CD4-positive, alpha-beta memory T cell (primary cell): ENCODE data around the gene G6PC3. TPM values are rescaled to one million over a fixed set of nuclear protein-coding genes. Genes with fewer than 3 reads are reported as not detected.

ENCODE experiments used
- CTCF ChIA-PET: fragments of 350-600 bp; sonication (Branson Sonifier 250); formaldehyde crosslinking; loops from one replicate; lab custom pipeline; 2021; ENCODE audit warnings: inconsistent platforms; ENCODE audit not compliant: partially characterized antibody; lab: Charles Lee
- POLR2A ChIA-PET: fragments of 350-600 bp; sonication (Branson Sonifier 250); formaldehyde crosslinking; loops from one replicate; lab custom pipeline; 2021; ENCODE audit not compliant: partially characterized antibody; lab: Charles Lee
- DNase-seq, 5 donors: peaks; one replicate each; pipeline versions ENCODE4 v3.0.0 to v3.0.0-alpha.2; 2020 to 2022; ENCODE audit warnings: mixed read lengths in 1 of 5
- H3K27ac ChIP-seq: one replicate; pipeline ENCODE4 v1.7.0; 2013; ENCODE audit warnings: low read depth, low read length
- H3K27me3 ChIP-seq: 2 replicates; pipeline ENCODE4 v1.7.0; 2013; ENCODE audit warnings: mild to moderate bottlenecking, low read length, moderate library complexity; ENCODE audit not compliant: insufficient read depth
- H3K36me3 ChIP-seq: 2 replicates; pipeline ENCODE4 v1.7.0; 2013; ENCODE audit warnings: mild to moderate bottlenecking, low read length, moderate library complexity; ENCODE audit not compliant: insufficient read depth
- H3K4me1 ChIP-seq: 2 replicates; pipeline ENCODE4 v1.7.0; 2013; ENCODE audit warnings: mild to moderate bottlenecking, low read length, moderate library complexity; ENCODE audit not compliant: insufficient read depth
- H3K4me3 ChIP-seq, 2 donors: one replicate each; pipeline ENCODE4 v1.7.0; 2013; ENCODE audit warnings: low read length in 2 of 2, mild to moderate bottlenecking in 1 of 2
- H3K9me3 ChIP-seq, 2 donors: one replicate each; pipeline ENCODE4 v1.7.0; 2013; ENCODE audit warnings: low read length in 2 of 2, control low read depth in 1 of 2; ENCODE audit not compliant: control insufficient read depth in 1 of 2
- H3K27ac Mint-ChIP-seq, 7 donors: one replicate each; pipeline ENCODE4 v1.8.0; 2020 to 2021; ENCODE audit warnings: mixed read lengths in 7 of 7, mild to moderate bottlenecking in 6 of 7, inconsistent platforms in 3 of 7, moderate library complexity in 3 of 7
- H3K27me3 Mint-ChIP-seq, 2 donors: one replicate each; pipeline ENCODE4 v1.8.0; 2020 to 2021; ENCODE audit warnings: mixed read lengths in 2 of 2
- H3K36me3 Mint-ChIP-seq, 2 donors: one replicate each; pipeline ENCODE4 v1.8.0; 2020 to 2021; ENCODE audit warnings: mixed read lengths in 2 of 2, inconsistent platforms in 1 of 2, mild to moderate bottlenecking in 1 of 2
- H3K4me1 Mint-ChIP-seq, 4 donors: one replicate each; pipeline ENCODE4 v1.8.0; 2020 to 2021; ENCODE audit warnings: mixed read lengths in 4 of 4, mild to moderate bottlenecking in 1 of 4
- H3K4me3 Mint-ChIP-seq, 8 donors: one replicate each; pipeline ENCODE4 v1.8.0; 2020 to 2021; ENCODE audit warnings: mixed read lengths in 8 of 8, mild to moderate bottlenecking in 7 of 8, moderate library complexity in 6 of 8, inconsistent platforms in 3 of 8
- H3K9me3 Mint-ChIP-seq, 8 donors: one replicate each; pipeline ENCODE4 v1.8.0; 2020 to 2021; ENCODE audit warnings: mixed read lengths in 8 of 8, mild to moderate bottlenecking in 5 of 8, inconsistent platforms in 3 of 8, moderate library complexity in 1 of 8
- intact Hi-C: fragments of 100-400 bp; cut with micrococcal nuclease; formaldehyde crosslinking; loops from one replicate; pipeline ENCODE4 v1.15.1; 2023
- polyA plus RNA-seq, 2 donors: library from polyadenylated mRNA; unstranded; fragments of 300-500 nt; fragmentation: Illumina TruSeq; gene quantifications; one replicate each; pipeline ENCODE4 v1.2.3, GENCODE V29; 2021
- total RNA-seq, 2 experiments: library from RNA; stranded (reverse); gene quantifications; one replicate each; pipeline ENCODE4 v1.2.3, GENCODE V29; 2021

G6PC3 gene
- total and polyA plus RNA-seq, 4 experiments from 2014 or later, result 10.6 to 17.9 (median 13.7) TPM

DNA sequence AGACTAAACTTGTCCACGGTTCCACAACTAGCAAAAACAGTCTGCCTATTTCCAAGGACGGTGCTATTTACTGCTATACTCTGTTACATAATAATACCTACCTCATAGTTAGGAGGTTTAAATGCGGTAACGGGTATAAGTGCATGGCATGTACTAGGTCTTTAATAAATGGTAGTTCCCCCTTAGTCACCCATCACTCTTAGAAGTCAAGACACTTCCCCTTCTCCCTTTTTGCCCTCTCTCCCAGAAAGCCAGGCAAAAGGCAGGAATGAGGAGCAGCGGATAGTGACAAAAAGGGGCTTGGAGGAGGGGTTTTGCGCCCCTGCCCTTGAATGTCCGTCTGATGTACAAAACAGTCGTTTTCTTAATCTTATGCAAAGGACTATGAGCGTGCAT, 3.0 kb upstream of the G6PC3 start:
- Histone ChIP-seq H3K27ac (no peak overlapping the region), H3K4me1 (peaks cover 53% of the 10 kb centered on the region), H3K4me3 (no peak overlapping the region), H3K27me3 (no peaks in the 10 kb centered on the region), H3K36me3 (peaks cover 8% of the 10 kb centered on the region), H3K9me3 (no peaks in the 10 kb centered on the region)
- peak overlapping the region; percentile 21 to 96 (median 91) for H3K4me3 Mint-ChIP-seq
- peaks cover 7 to 30% of the 10 kb centered on the region in 2 donors for H3K36me3 Mint-ChIP-seq
- peaks cover 31 to 63% (median 49%) of the 10 kb centered on the region in 4 donors for H3K4me1 Mint-ChIP-seq
- no peak for DNase-seq
- intact Hi-C loops, result loop anchor here (2.0 kb wide), 1 partner anchor 133 kb away; no protein-coding TSS in a partner anchor
- ChIA-PET POLR2A (interaction anchor here (1.5 kb wide), 1 partner anchor 287 kb away, joined by 3 read pairs; no protein-coding TSS in a partner anchor), CTCF (interaction anchor here (1.5 kb wide), 1 partner anchor 155 kb away, joined by 3 read pairs; no protein-coding TSS in a partner anchor)
- no peaks in the 10 kb centered on the region for H3K9me3 Mint-ChIP-seq
- H3K27ac Mint-ChIP-seq, result peak overlapping the region in 6 of 7 donors; percentile 64 to 98 (median 90)
- no peaks in the 10 kb centered on the region for H3K27me3 Mint-ChIP-seq

DNA sequence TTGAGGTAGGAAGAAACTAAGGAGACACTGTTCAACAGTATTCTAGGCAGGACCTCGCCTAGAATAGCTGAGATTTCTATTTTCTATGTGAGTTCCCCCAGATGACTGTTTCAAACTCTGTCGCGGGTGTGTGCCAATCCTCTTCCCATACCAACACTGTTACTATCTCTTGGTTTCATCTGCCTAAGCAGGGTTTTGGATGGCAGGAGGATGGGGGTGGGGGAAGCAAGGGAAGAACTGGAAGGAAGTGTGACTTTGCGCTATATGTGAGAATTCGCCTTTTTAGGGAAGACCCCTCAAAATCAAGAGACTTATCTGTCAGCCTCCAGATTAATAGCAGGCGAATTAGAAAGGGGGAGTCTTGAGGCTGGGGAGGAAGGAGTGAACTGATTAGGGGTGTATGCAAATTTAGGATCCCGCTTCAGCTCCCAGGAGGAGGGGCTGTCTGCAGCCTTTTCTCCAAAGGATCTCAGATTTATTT, 521 bp upstream of the G6PC3 start:
- peak overlapping the region; percentile 78 for H3K27ac ChIP-seq
- no peaks in the 10 kb centered on the region for H3K27me3 ChIP-seq
- DNase-seq, result no peak
- H3K27ac Mint-ChIP-seq, result peak overlapping the region; percentile 83 to 98 (median 96)
- peaks cover 0 to 15% of the 10 kb centered on the region in 2 donors for H3K36me3 Mint-ChIP-seq
- peaks cover 39% of the 10 kb centered on the region for H3K4me1 ChIP-seq
- peak overlapping the region; percentile 69 to 79 for H3K4me3 ChIP-seq
- ChIA-PET POLR2A (interaction anchor here (0.5 to 2.8 kb wide), 7 partner anchors 10 to 256 kb away, joined by 3 to 10 read pairs (median 5); partner anchors contain the start of genes HDAC5, TMEM101 and TMUB2), CTCF (interaction anchor here (0.7 kb wide), 2 partner anchors 41 to 46 kb away, joined by 4 to 5 read pairs; no protein-coding TSS in a partner anchor)
- peaks cover 26 to 55% (median 37%) of the 10 kb centered on the region in 4 donors for H3K4me1 Mint-ChIP-seq
- peak overlapping the region; percentile 90 to 97 (median 94) for H3K4me3 Mint-ChIP-seq
- H3K9me3 ChIP-seq, result no peaks in the 10 kb centered on the region
- no peaks in the 10 kb centered on the region for H3K36me3 ChIP-seq
- intact Hi-C loops, result loop anchor here (2.0 kb wide), 1 partner anchor 55 kb away; the partner anchor contains the start of gene TMEM101
- H3K9me3 Mint-ChIP-seq, result no peaks in the 10 kb centered on the region
- H3K27me3 Mint-ChIP-seq, result no peaks in the 10 kb centered on the region

DNA sequence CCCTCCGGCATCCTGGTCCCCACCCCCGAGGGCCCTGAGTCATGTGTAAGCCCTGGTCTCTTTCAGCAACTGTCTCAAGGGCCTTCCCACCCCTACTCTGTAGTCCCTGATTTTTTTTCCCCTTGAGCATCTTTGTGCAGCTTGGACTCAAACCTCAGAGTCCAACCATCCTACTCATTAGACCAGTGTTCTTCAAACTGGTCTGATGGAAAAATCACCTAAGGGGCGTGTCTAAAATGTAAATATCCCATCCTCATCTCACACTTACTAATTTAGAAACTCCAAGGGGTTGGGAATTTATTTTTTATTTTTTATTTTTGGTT, 624 bp downstream of the G6PC3 start:
- peaks cover 4% of the 10 kb centered on the region for H3K36me3 ChIP-seq
- peak overlapping the region; percentile 78 for H3K27ac ChIP-seq
- H3K4me3 Mint-ChIP-seq, result peak overlapping the region; percentile 90 to 97 (median 94)
- H3K27ac Mint-ChIP-seq, result peak overlapping the region; percentile 83 to 98 (median 96)
- intact Hi-C loops, result loop anchor here (2.0 kb wide), 1 partner anchor 56 kb away; the partner anchor contains the start of gene TMEM101
- peaks cover 0 to 18% of the 10 kb centered on the region in 2 donors for H3K36me3 Mint-ChIP-seq
- H3K27me3 ChIP-seq, result no peaks in the 10 kb centered on the region
- H3K4me3 ChIP-seq, result peak overlapping the region; percentile 63 to 79
- no peaks in the 10 kb centered on the region for H3K27me3 Mint-ChIP-seq
- CTCF ChIA-PET, result no interaction called here
- H3K4me1 Mint-ChIP-seq, result peaks cover 20 to 46% (median 30%) of the 10 kb centered on the region in 4 donors
- H3K4me1 ChIP-seq, result peaks cover 30% of the 10 kb centered on the region
- POLR2A ChIA-PET, result interaction anchor here (1.2 to 2.8 kb wide), 3 partner anchors 16 to 115 kb away, joined by 3 to 10 read pairs (median 6); partner anchors contain the start of genes HDAC5 and TMUB2
- no peaks in the 10 kb centered on the region for H3K9me3 Mint-ChIP-seq
- H3K9me3 ChIP-seq, result no peaks in the 10 kb centered on the region
- peak in 1 of 5 donors; percentile 71 for DNase-seq

DNA sequence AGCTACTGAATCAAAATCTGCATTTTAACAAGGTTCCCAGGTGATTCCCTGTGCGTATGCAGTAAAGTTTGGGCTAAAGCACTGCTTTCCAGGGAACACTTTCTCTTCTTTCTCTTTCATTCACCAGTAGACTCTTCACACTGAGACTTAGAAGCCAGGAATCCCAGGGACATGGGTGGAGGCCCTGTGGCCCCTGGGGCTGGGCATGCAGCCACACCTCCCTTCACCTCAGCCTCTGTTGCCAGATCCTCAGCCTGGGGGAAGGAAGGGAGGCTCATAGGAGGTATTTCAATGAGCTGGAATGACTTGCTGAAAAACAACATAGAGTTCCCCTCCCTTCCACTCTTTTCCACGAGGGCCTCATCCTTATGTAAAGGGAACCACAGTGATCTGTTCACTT, 1.2 kb downstream of the G6PC3 start:
- Mint-ChIP-seq H3K9me3 (peaks cover 0 to 2% (median 0%) of the 10 kb centered on the region in 8 donors), H3K27me3 (no peaks in the 10 kb centered on the region), H3K4me3 (peak overlapping the region; percentile 40 to 95 (median 80)), H3K27ac (peak overlapping the region; percentile 69 to 98 (median 90)), H3K36me3 (peaks cover 5 to 21% of the 10 kb centered on the region in 2 donors), H3K4me1 (peaks cover 17 to 41% (median 27%) of the 10 kb centered on the region in 4 donors)
- intact Hi-C loops, result loop anchor here (2.0 kb wide), 1 partner anchor 57 kb away; the partner anchor contains the start of gene TMEM101
- H3K36me3 ChIP-seq, result peaks cover 8% of the 10 kb centered on the region
- DNase-seq, result no peak
- peak overlapping the region in 1 of 2 donors; percentile 48 for H3K4me3 ChIP-seq
- H3K27me3 ChIP-seq, result no peaks in the 10 kb centered on the region
- ChIA-PET CTCF (no interaction called here), POLR2A (interaction anchor here (1.2 to 2.8 kb wide), 3 partner anchors 17 to 115 kb away, joined by 3 to 10 read pairs (median 6); partner anchors contain the start of genes HDAC5 and TMUB2)
- H3K4me1 ChIP-seq, result peaks cover 28% of the 10 kb centered on the region
- peak overlapping the region; percentile 78 for H3K27ac ChIP-seq
- H3K9me3 ChIP-seq, result no peaks in the 10 kb centered on the region

DNA sequence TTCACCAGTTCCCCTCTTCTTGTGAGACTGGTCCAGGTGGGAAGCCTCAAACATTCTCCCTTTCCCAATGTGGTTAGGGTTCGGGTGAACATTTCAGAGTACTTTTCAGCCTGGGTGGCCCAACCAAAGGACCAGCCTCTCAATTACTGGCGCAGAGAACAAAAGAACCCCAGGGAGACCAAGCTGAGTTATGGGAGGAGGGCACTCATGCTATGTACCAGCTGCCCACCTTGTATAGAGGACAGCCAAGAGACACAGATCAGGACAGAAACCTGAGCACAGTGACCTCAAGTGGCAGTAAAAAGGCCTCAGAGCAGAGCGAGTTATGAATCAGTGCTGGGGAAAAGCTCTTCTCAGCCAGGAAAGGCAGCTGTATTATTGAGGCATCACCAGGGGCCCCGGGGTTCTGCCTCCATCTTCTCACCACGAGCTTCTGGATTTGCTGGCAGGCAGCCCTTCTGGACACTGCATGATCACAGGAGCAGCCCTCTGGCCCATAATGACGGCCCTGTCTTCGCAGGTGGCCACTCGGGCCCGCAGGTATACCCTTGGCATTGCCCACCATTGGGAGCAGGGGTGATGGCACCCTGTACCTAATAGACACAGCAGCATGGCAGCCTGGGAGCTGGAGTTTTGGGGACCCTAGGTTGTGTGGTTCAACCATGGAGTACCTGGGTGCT, 3.8 kb downstream of the G6PC3 start:
- Histone ChIP-seq H3K4me1 (peaks cover 19% of the 10 kb centered on the region), H3K27me3 (no peaks in the 10 kb centered on the region), H3K27ac (no peak overlapping the region), H3K36me3 (peaks cover 15% of the 10 kb centered on the region), H3K4me3 (no peak overlapping the region), H3K9me3 (no peaks in the 10 kb centered on the region)
- Mint-ChIP-seq H3K4me1 (peaks cover 13 to 30% (median 22%) of the 10 kb centered on the region in 4 donors), H3K36me3 (peaks cover 5 to 30% of the 10 kb centered on the region in 2 donors), H3K27me3 (no peaks in the 10 kb centered on the region), H3K4me3 (no peak overlapping the region), H3K27ac (peak overlapping the region in 3 of 7 donors; percentile 30 to 36 (median 31)), H3K9me3 (peaks cover 0 to 2% (median 0%) of the 10 kb centered on the region in 8 donors)
- CTCF ChIA-PET, result no interaction called here
- intact Hi-C loops, result no loop called here
- POLR2A ChIA-PET, result interaction anchor here (1.4 kb wide), 1 partner anchor 49 kb away, joined by 3 read pairs; the partner anchor contains the start of gene HDAC5
- DNase-seq, result no peak

DNA sequence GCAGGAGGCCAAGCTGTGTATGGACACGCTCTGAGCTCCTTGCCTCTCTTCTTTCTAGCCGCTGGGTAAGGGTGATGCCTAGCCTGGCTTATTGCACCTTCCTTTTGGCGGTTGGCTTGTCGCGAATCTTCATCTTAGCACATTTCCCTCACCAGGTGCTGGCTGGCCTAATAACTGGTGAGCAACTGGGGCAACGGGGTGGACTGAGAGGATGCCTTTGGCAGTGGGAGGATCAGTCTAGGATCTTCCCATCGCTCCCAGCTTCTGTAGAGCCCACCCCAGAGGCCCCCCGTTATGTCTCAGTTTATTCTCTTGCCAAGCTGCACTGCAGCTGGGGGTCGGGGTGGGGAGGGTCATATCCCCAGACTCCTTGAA, 4.4 kb downstream of the G6PC3 start:
- H3K4me3 ChIP-seq, result no peak overlapping the region
- no peak for DNase-seq
- Mint-ChIP-seq H3K4me1 (peaks cover 13 to 29% (median 21%) of the 10 kb centered on the region in 4 donors), H3K27me3 (no peaks in the 10 kb centered on the region), H3K36me3 (peaks cover 5 to 33% of the 10 kb centered on the region in 2 donors), H3K27ac (no peak overlapping the region), H3K9me3 (peaks cover 0 to 2% (median 0%) of the 10 kb centered on the region in 8 donors), H3K4me3 (no peak overlapping the region)
- peaks cover 18% of the 10 kb centered on the region for H3K4me1 ChIP-seq
- H3K27me3 ChIP-seq, result no peaks in the 10 kb centered on the region
- CTCF ChIA-PET, result no interaction called here
- POLR2A ChIA-PET, result no interaction called here
- peaks cover 15% of the 10 kb centered on the region for H3K36me3 ChIP-seq
- no peak overlapping the region for H3K27ac ChIP-seq
- H3K9me3 ChIP-seq, result no peaks in the 10 kb centered on the region
- intact Hi-C loops, result no loop called here
